ENCODE measurements around the gene KSR2. TPM values are rescaled to one million over a fixed set of nuclear protein-coding genes. Genes with fewer than 3 reads are reported as not detected.

KSR2 gene
- total and polyA plus RNA-seq, 4 donors = 0.09 to 1.8 (median 0.37) TPM

DNA sequence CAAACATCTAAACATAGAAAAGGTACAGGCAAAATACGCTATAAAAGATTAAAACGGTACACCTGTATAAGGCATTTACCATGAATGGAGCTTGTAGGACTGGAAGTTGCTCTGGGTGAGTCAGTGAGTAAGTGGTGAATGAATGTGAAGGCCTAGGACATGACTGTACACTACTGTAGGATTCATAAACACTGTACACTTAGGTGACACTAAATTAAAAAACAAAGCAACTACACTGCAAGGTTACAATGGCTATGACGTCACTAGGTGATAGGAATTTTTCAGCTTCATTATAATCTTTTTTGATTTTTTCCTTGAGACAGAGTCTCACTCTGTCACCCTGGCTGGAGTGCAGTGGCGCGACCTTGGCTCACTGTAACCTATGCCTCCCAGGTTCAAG is 269.2 kb downstream of the KSR2 start:
- no peaks in the 10 kb centered on the region for H3K9me3 ChIP-seq (ENCODE audit: control insufficient read depth in 4 of 4, insufficient read depth in 3 of 4, low read length in 3 of 4)
- no peak for ATAC-seq (ENCODE audit: insufficient read depth, low FRiP score)
- 74 to 94% methylated on average over 5 of the region's 5 CpGs for WGBS, 2 donors
- H3K27ac ChIP-seq (ENCODE audit: low read depth in 1 of 2, low read length in 1 of 2) = no peak overlapping the region
- no peak for DNase-seq
- no peaks in the 10 kb centered on the region for H3K27me3 ChIP-seq (ENCODE audit: control insufficient read depth in 3 of 3, insufficient read depth in 3 of 3, low read length in 2 of 3)
- TF ChIP-seq, protein P1, sequence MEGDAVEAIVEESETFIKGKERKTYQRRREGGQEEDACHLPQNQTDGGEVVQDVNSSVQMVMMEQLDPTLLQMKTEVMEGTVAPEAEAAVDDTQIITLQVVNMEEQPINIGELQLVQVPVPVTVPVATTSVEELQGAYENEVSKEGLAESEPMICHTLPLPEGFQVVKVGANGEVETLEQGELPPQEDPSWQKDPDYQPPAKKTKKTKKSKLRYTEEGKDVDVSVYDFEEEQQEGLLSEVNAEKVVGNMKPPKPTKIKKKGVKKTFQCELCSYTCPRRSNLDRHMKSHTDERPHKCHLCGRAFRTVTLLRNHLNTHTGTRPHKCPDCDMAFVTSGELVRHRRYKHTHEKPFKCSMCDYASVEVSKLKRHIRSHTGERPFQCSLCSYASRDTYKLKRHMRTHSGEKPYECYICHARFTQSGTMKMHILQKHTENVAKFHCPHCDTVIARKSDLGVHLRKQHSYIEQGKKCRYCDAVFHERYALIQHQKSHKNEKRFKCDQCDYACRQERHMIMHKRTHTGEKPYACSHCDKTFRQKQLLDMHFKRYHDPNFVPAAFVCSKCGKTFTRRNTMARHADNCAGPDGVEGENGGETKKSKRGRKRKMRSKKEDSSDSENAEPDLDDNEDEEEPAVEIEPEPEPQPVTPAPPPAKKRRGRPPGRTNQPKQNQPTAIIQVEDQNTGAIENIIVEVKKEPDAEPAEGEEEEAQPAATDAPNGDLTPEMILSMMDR (IDR thresholded peaks at IDR 0.05; ENCODE audit: control extremely low read depth, extremely low read depth) = no peak
- H3K9ac ChIP-seq (ENCODE audit: insufficient read depth in 1 of 2, low read length in 2 of 2) = no peak overlapping the region
- H3K4me3 ChIP-seq = no peak overlapping the region
- no peaks in the 10 kb centered on the region for H3K36me3 ChIP-seq (ENCODE audit: control insufficient read depth in 4 of 4, insufficient read depth in 4 of 4, low read length in 4 of 4)
- no peaks in the 10 kb centered on the region for H3K4me1 ChIP-seq (ENCODE audit: control insufficient read depth in 5 of 5, insufficient read depth in 5 of 5, low read length in 5 of 5)

DNA sequence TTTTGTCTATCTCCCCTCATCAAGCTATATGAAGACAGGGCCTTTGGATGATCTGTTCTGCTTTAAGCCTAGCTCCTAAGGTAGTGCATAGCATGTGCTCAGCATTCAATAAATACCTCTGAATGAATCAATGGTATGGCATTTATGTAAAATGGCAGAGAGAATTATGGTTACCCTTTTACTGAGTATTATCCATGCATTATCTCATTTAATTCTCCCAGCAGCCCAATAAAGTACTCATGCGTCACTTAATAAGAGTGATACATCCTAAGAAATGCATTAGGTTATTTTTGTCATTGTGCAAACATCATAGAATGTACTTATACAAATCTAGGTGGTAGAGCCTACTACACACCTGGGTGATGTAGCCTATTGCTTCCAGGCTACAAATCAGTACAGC is 269.7 kb downstream of the KSR2 start:
- TF ChIP-seq, protein P1 (IDR thresholded peaks at IDR 0.05; ENCODE audit: control extremely low read depth, extremely low read depth) = no peak
- Histone ChIP-seq H3K27me3 (ENCODE audit: control insufficient read depth in 3 of 3, insufficient read depth in 3 of 3, low read length in 2 of 3) (no peaks in the 10 kb centered on the region), H3K9me3 (ENCODE audit: control insufficient read depth in 4 of 4, insufficient read depth in 3 of 4, low read length in 3 of 4) (no peaks in the 10 kb centered on the region), H3K9ac (ENCODE audit: insufficient read depth in 1 of 2, low read length in 2 of 2) (no peak overlapping the region), H3K27ac (ENCODE audit: low read depth in 1 of 2, low read length in 1 of 2) (no peak overlapping the region), H3K4me3 (no peak overlapping the region), H3K4me1 (ENCODE audit: control insufficient read depth in 5 of 5, insufficient read depth in 5 of 5, low read length in 5 of 5) (no peaks in the 10 kb centered on the region), H3K36me3 (ENCODE audit: control insufficient read depth in 4 of 4, insufficient read depth in 4 of 4, low read length in 4 of 4) (no peaks in the 10 kb centered on the region)
- 89 to 90% methylated on average over 1 of the region's 1 CpG for WGBS, 2 donors
- ATAC-seq (ENCODE audit: insufficient read depth, low FRiP score) (no peak), DNase-seq (no peak)

DNA sequence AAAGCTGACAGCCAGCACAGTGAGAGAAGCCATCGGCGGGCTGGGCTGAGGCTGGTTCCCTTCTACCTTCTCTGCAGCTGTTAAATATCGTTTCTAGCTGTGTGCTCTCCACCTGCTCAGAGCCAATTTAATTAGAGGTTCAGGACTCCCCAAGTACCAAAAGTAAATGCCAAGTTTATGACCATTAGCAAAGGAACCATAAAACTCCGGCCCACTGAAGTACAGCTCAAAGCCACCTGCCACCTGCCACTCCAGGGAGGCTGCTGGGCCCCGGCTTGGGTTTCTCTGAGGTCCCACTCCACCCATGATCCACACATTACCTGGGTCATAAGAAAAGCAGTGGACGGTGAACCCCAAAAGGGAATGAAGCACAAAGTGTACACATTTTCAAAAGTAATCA is 272.8 kb downstream of the KSR2 start:
- no peak for ATAC-seq (ENCODE audit: insufficient read depth, low FRiP score)
- TF ChIP-seq, protein P1 (IDR thresholded peaks at IDR 0.05; ENCODE audit: control extremely low read depth, extremely low read depth) = no peak

DNA sequence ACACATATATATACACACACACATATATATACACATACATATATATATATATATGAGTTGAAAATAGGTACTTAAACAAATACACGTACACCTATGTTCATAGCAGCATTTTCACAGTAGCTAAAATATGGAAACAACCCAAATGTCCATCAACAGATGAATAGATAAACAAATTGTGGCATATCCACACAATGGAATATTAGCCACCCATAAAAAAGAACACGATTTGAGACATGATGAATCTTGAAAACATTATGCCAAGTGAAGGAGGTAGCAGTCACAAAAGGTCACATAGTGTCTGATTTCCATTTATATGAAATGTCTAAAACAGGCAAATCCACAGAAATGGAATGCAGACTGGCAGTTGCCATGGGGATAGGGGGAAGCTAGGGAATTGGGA is 276.3 kb downstream of the KSR2 start:
- DNase-seq = no peak
- Histone ChIP-seq H3K27ac (ENCODE audit: low read depth in 1 of 2, low read length in 1 of 2) (no peak overlapping the region), H3K9ac (ENCODE audit: insufficient read depth in 1 of 2, low read length in 2 of 2) (no peak overlapping the region), H3K9me3 (ENCODE audit: control insufficient read depth in 4 of 4, insufficient read depth in 3 of 4, low read length in 3 of 4) (no peaks in the 10 kb centered on the region), H3K4me1 (ENCODE audit: control insufficient read depth in 5 of 5, insufficient read depth in 5 of 5, low read length in 5 of 5) (no peaks in the 10 kb centered on the region), H3K27me3 (ENCODE audit: control insufficient read depth in 3 of 3, insufficient read depth in 3 of 3, low read length in 2 of 3) (no peaks in the 10 kb centered on the region), H3K36me3 (ENCODE audit: control insufficient read depth in 4 of 4, insufficient read depth in 4 of 4, low read length in 4 of 4) (no peaks in the 10 kb centered on the region), H3K4me3 (no peak overlapping the region)
- TF ChIP-seq, protein P1 (IDR thresholded peaks at IDR 0.05; ENCODE audit: control extremely low read depth, extremely low read depth) = no peak
- no peak for ATAC-seq (ENCODE audit: insufficient read depth, low FRiP score)
- WGBS, 2 donors = 91 to 92% methylated on average over 2 of the region's 2 CpGs

More for the DNA sequence above, 272.8 kb downstream of the KSR2 start:
- no peaks in the 10 kb centered on the region for H3K4me1 ChIP-seq (ENCODE audit: control insufficient read depth in 5 of 5, insufficient read depth in 5 of 5, low read length in 5 of 5)
- WGBS, 2 donors = 83% methylated on average over 6 of the region's 6 CpGs
- H3K9ac ChIP-seq (ENCODE audit: insufficient read depth in 1 of 2, low read length in 2 of 2) = no peak overlapping the region
- no peaks in the 10 kb centered on the region for H3K36me3 ChIP-seq (ENCODE audit: control insufficient read depth in 4 of 4, insufficient read depth in 4 of 4, low read length in 4 of 4)
- no peaks in the 10 kb centered on the region for H3K27me3 ChIP-seq (ENCODE audit: control insufficient read depth in 3 of 3, insufficient read depth in 3 of 3, low read length in 2 of 3)
- no peak overlapping the region for H3K27ac ChIP-seq (ENCODE audit: low read depth in 1 of 2, low read length in 1 of 2)
- DNase-seq = no peak
- no peak overlapping the region for H3K4me3 ChIP-seq
- no peaks in the 10 kb centered on the region for H3K9me3 ChIP-seq (ENCODE audit: control insufficient read depth in 4 of 4, insufficient read depth in 3 of 4, low read length in 3 of 4)
